Activated CD8-positive, alpha-beta T cell treated with anti-CD3 and anti-CD28 coated beads, Interleukin-2, amount 10 ng/mL, durations not matched to agents 7 days and 5 days (primary cell): ENCODE results near the gene EFCAB12. TPM values are rescaled to one million over a fixed set of nuclear protein-coding genes. Genes with fewer than 3 reads are reported as not detected.
"Not testable (repeated sequence)": the region's sequence is repeated elsewhere in the genome, so short reads cannot be mapped to it uniquely, and the experiment has no call there.

Source experiments
- ATAC-seq: fragments of 150-1000 bp; cut with Tn5 transposase; one replicate; pipeline ENCODE4 v1.10.0; 2021; ENCODE audit warnings: moderate library complexity
- CTCF ChIA-PET: fragments of 350-600 bp; sonication (Branson Sonifier 250); formaldehyde crosslinking; loops from one replicate; lab custom pipeline; 2021; ENCODE audit warnings: antibody characterized with exemption; lab: Charles Lee
- POLR2A ChIA-PET: fragments of 350-600 bp; sonication (Branson Sonifier 250); formaldehyde crosslinking; loops from one replicate; lab custom pipeline; 2021; ENCODE audit warnings: antibody characterized with exemption; lab: Charles Lee
- DNase-seq: peaks from one replicate; pipeline ENCODE4 v3.0.0-alpha.2; 2020
- H3K27ac Mint-ChIP-seq: one replicate; pipeline ENCODE4 v1.8.0; 2021; ENCODE audit warnings: mild to moderate bottlenecking, mixed read lengths
- H3K27me3 Mint-ChIP-seq: one replicate; pipeline ENCODE4 v1.8.0; 2021; ENCODE audit warnings: low read depth, mixed read lengths
- H3K36me3 Mint-ChIP-seq: one replicate; pipeline ENCODE4 v1.8.0; 2021; ENCODE audit warnings: low read depth, mixed read lengths
- H3K4me1 Mint-ChIP-seq: one replicate; pipeline ENCODE4 v1.8.0; 2021; ENCODE audit warnings: low read depth, mixed read lengths
- H3K4me3 Mint-ChIP-seq: one replicate; pipeline ENCODE4 v1.8.0; 2021; ENCODE audit warnings: mild to moderate bottlenecking, mixed read lengths
- H3K9me3 Mint-ChIP-seq: one replicate; pipeline ENCODE4 v1.8.0; 2022; ENCODE audit warnings: mixed read lengths; ENCODE audit not compliant: insufficient read depth
- total RNA-seq, 2 experiments: library from RNA; stranded (reverse); gene quantifications; one replicate each; pipeline ENCODE4 v1.2.3, GENCODE V29; 2021

EFCAB12 gene
- total RNA-seq, 2 experiments from 2014 or later = 0.42 to 0.45 TPM

- Mint-ChIP-seq H3K4me1 (no peaks in the 10 kb centered on the region), H3K4me3 (no peak overlapping the region), H3K27ac (no peak overlapping the region), H3K9me3 (no peaks in the 10 kb centered on the region), H3K27me3 (no peaks in the 10 kb centered on the region), H3K36me3 (peaks cover 2% of the 10 kb centered on the region)
- no peak for ATAC-seq
- no peak for DNase-seq
- POLR2A ChIA-PET = interaction anchor here (1.2 kb wide), 1 partner anchor 62 kb away, joined by 4 read pairs; no protein-coding TSS in a partner anchor
- CTCF ChIA-PET = no interaction called here
These were observed 49.5 kb downstream of the EFCAB12 start for GRCh38 chr3:129378949-129379348.

GRCh38 chr3:129377615-129378014 lies 50.8 kb downstream of the EFCAB12 start:
- H3K9me3 Mint-ChIP-seq = no peaks in the 10 kb centered on the region
- H3K36me3 Mint-ChIP-seq = peaks cover 2% of the 10 kb centered on the region
- H3K4me1 Mint-ChIP-seq = no peaks in the 10 kb centered on the region
- H3K27ac Mint-ChIP-seq = no peak overlapping the region
- no peak for DNase-seq
- CTCF ChIA-PET = interaction anchor here (1.0 kb wide), 1 partner anchor 12 kb away, joined by 3 read pairs; no protein-coding TSS in a partner anchor
- no peak for ATAC-seq
- POLR2A ChIA-PET = interaction anchor here (0.6 to 1.0 kb wide), 2 partner anchors 62 to 747 kb away, joined by 3 read pairs; a partner anchor contains a TSS
- no peak overlapping the region for H3K4me3 Mint-ChIP-seq
- H3K27me3 Mint-ChIP-seq = no peaks in the 10 kb centered on the region

- Mint-ChIP-seq H3K9me3 (no peaks in the 10 kb centered on the region), H3K4me3 (no peak overlapping the region), H3K27me3 (no peaks in the 10 kb centered on the region), H3K27ac (no peak overlapping the region), H3K4me1 (no peaks in the 10 kb centered on the region), H3K36me3 (peaks cover 2% of the 10 kb centered on the region)
- ChIA-PET CTCF (no interaction called here), POLR2A (interaction anchor here (1.0 kb wide), 1 partner anchor 9 kb away, joined by 3 read pairs; no protein-coding TSS in a partner anchor)
- no peak for DNase-seq
- no peak for ATAC-seq
These were observed 53.3 kb downstream of the EFCAB12 start for GRCh38 chr3:129375099-129375498.

- CTCF ChIA-PET = interaction anchor here (1.9 kb wide), 1 partner anchor 12 kb away, joined by 10 read pairs; no protein-coding TSS in a partner anchor
- ATAC-seq = peak; percentile 24
These were observed 57.2 kb downstream of the EFCAB12 start for GRCh38 chr3:129371041-129371826.

DNA sequence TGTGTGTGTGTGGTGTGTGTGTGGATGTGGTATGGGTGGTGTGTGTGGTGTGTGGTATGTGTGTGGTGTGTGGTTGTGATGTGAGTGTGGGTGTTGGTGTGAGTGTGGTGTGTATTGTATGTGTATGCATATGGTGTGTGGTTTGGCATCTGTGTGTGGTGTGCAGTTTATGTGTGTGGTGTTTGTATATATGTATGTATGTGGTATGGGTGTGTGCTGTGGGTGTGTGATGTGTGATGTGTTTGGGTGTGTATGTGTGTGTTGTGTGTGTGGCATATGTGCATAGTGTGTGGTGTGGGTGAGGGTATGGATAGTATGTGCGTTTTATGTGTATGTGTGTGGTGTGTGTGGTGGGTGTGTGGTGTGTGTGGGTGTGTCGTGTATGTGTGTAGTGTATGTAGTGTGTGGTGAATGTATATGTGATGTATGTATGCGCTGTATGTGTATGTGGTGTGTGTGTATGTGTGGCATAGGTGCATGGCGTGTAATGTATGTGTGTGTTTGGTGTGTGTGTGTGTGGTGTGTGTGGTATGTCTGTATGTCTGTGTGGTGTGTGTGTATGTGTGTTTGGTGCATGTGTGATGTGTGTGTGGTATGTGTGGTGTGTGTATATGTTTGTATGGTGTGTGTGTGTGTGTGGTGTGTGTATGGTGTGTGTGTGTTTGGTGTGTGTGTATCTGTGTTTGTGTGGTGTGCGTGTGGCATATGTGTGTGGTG lies 58.0 kb downstream of the EFCAB12 start:
- ChIA-PET CTCF (no interaction called here), POLR2A (interaction anchor here (0.6 kb wide), 1 partner anchor 175 kb away, joined by 3 read pairs; no protein-coding TSS in a partner anchor)
- Mint-ChIP-seq H3K9me3 (no peaks in the 10 kb centered on the region), H3K27me3 (no peaks in the 10 kb centered on the region), H3K27ac (no peak overlapping the region), H3K4me1 (no peaks in the 10 kb centered on the region), H3K4me3 (no peak overlapping the region), H3K36me3 (no peaks in the 10 kb centered on the region)
- no peak for DNase-seq
- no peak for ATAC-seq

More at GRCh38 chr3:129371041-129371826, 57.2 kb downstream of the EFCAB12 start:
- DNase-seq = no peak
- Mint-ChIP-seq H3K4me3 (no peak overlapping the region), H3K36me3 (no peaks in the 10 kb centered on the region), H3K27me3 (no peaks in the 10 kb centered on the region), H3K4me1 (no peaks in the 10 kb centered on the region), H3K27ac (no peak overlapping the region), H3K9me3 (no peaks in the 10 kb centered on the region)
- POLR2A ChIA-PET = interaction anchor here (0.6 kb wide), 2 partner anchors 55 to 174 kb away, joined by 3 read pairs; a partner anchor contains a TSS

DNA sequence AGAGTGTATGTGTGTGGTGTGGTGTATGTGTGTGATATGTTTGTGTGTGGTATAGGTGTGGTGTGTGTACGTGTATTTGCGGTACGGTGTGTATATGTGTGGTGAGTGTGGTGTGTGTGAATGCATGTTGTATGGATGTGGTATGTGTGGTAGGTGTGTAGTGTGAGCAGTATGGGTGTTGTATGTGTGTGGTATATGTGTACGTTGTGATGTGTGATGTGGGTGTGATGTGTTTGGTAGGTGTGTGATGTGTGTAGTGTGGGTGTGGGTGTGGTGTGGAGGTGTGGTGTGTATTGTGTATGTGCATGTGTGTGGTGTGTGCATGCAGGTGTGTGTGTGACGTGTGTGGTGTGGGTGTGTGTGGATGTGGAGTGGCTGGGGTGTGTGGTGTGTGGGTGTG lies 58.7 kb downstream of the EFCAB12 start:
- no peaks in the 10 kb centered on the region for H3K36me3 Mint-ChIP-seq
- ChIA-PET POLR2A (no interaction called here), CTCF (no interaction called here)
- H3K27ac Mint-ChIP-seq = no peak overlapping the region
- no peak for DNase-seq
- no peaks in the 10 kb centered on the region for H3K27me3 Mint-ChIP-seq
- no peak for ATAC-seq
- no peak overlapping the region for H3K4me3 Mint-ChIP-seq
- H3K9me3 Mint-ChIP-seq = no peaks in the 10 kb centered on the region
- no peaks in the 10 kb centered on the region for H3K4me1 Mint-ChIP-seq

- H3K4me1 Mint-ChIP-seq = no peaks in the 10 kb centered on the region
- no peak for ATAC-seq
- H3K27me3 Mint-ChIP-seq = no peaks in the 10 kb centered on the region
- no peak for DNase-seq
- H3K9me3 Mint-ChIP-seq = no peaks in the 10 kb centered on the region
- no peaks in the 10 kb centered on the region for H3K36me3 Mint-ChIP-seq
- H3K4me3 Mint-ChIP-seq = no peak overlapping the region
- POLR2A ChIA-PET = no interaction called here
- no peak overlapping the region for H3K27ac Mint-ChIP-seq
- CTCF ChIA-PET = interaction anchor here (1.0 kb wide), 1 partner anchor 16 kb away, joined by 5 read pairs; no protein-coding TSS in a partner anchor
These were observed 60.6 kb downstream of the EFCAB12 start for GRCh38 chr3:129367821-129368220.

- CTCF ChIA-PET = interaction anchor here (1.2 kb wide), 1 partner anchor 11 kb away, joined by 3 read pairs; no protein-coding TSS in a partner anchor
- DNase-seq (no peak), ATAC-seq (no peak)
- POLR2A ChIA-PET = interaction anchor here (0.9 kb wide), 1 partner anchor 8 kb away, joined by 3 read pairs; no protein-coding TSS in a partner anchor
- Mint-ChIP-seq H3K4me1 (no peaks in the 10 kb centered on the region), H3K9me3 (no peaks in the 10 kb centered on the region), H3K4me3 (no peak overlapping the region), H3K36me3 (no peaks in the 10 kb centered on the region), H3K27me3 (no peaks in the 10 kb centered on the region), H3K27ac (no peak overlapping the region)
These were observed 62.1 kb downstream of the EFCAB12 start for GRCh38 chr3:129366312-129366831.

- H3K27me3 Mint-ChIP-seq = no peaks in the 10 kb centered on the region
- ChIA-PET POLR2A (no interaction called here), CTCF (interaction anchor here (1.0 to 1.2 kb wide), 2 partner anchors 12 to 18 kb away, joined by 3 read pairs; no protein-coding TSS in a partner anchor)
- H3K36me3 Mint-ChIP-seq = no peaks in the 10 kb centered on the region
- no peak overlapping the region for H3K4me3 Mint-ChIP-seq
- DNase-seq (no peak), ATAC-seq (no peak)
- no peak overlapping the region for H3K27ac Mint-ChIP-seq
- H3K9me3 Mint-ChIP-seq = no peaks in the 10 kb centered on the region
- no peaks in the 10 kb centered on the region for H3K4me1 Mint-ChIP-seq
These were observed 62.9 kb downstream of the EFCAB12 start for GRCh38 chr3:129365296-129366136.

- H3K4me1 Mint-ChIP-seq, H3K27ac Mint-ChIP-seq, H3K27me3 Mint-ChIP-seq: not testable (repeated sequence)
These were observed 63.6 kb downstream of the EFCAB12 start for GRCh38 chr3:129364811-129365210.

DNA sequence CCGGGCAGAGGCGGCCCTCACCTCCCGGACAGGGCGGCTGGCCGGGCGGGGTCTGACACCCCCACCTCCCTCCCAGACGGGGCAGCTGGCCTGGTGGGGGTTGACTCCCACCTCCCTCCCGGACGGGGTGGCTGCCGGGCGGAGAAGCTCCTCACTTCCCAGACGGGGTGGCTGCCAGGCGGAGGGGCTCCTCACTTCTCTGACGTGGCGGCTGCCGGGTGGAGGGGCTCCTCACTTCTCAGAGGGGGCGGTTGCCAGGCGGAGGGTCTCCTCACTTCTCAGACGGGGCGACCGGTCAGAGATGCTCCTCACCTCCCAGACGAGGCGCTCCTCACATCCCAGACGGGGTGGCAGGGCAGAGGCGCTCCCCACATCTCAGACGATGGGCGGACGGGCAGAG lies 65.1 kb downstream of the EFCAB12 start:
- H3K27me3 Mint-ChIP-seq, CTCF ChIA-PET, ATAC-seq, DNase-seq, H3K4me1 Mint-ChIP-seq, H3K36me3 Mint-ChIP-seq, H3K4me3 Mint-ChIP-seq, POLR2A ChIA-PET, H3K27ac Mint-ChIP-seq, H3K9me3 Mint-ChIP-seq: not testable (repeated sequence)

More at GRCh38 chr3:129364811-129365210, 63.6 kb downstream of the EFCAB12 start:
- POLR2A ChIA-PET, H3K4me3 Mint-ChIP-seq, H3K9me3 Mint-ChIP-seq, H3K36me3 Mint-ChIP-seq, ATAC-seq, DNase-seq: not testable (repeated sequence)
- CTCF ChIA-PET = interaction anchor here (1.0 kb wide), 1 partner anchor 18 kb away, joined by 3 read pairs; no protein-coding TSS in a partner anchor
